HG02571 (cell line): ENCODE results near the gene ZNF764.
A peak's percentile ranks its signal among the peaks of the same experiment; 100 is the strongest.

Source experiments
- ATAC-seq: cut with Tn5 transposase; IDR thresholded peaks from one replicate; pipeline ENCODE4 v1.9.1; 2021; ENCODE audit warnings: mild to moderate bottlenecking, moderate library complexity; ENCODE audit not compliant: unreplicated experiment

Gene ZNF764

DNA sequence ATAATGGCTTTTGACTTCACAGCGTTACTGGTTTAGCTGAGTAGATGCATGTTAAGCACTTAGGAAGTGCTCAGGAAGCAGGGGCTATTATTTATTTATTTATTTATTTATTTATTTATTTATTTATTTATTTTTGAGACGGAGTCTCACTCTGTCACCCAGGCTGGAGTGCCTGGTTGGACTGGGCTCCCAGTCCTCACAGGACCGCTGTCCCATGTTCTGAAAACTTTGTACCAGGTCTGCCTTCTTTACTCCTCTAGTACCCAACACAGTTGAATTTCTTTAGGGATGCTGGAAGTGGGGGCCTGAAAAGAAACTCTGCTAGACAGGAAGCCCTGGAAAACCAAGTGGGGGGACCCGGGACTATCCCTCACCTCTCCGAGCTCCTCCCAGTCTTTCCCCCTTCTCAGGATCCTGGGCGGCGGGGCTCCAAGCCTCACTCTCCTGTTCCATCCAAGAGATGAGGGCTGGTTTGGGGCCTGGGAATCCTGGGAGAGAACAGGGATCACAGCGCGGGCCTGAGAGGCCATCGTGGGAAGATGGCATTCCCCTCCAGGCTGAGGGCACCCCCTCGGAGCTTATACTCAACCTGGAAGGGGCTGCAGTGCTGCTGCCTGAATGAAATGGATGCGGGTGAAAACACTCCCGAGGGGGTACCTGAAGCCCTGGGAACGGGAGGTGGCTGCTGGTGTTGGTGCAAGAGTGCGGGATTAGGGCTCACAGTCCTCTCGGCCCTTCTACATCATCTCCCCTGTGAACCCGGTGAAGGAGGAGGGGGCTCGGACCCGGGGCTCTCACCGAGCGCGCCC is 12.7 kb upstream of the ZNF764 start:
- ATAC-seq, result no peak

DNA sequence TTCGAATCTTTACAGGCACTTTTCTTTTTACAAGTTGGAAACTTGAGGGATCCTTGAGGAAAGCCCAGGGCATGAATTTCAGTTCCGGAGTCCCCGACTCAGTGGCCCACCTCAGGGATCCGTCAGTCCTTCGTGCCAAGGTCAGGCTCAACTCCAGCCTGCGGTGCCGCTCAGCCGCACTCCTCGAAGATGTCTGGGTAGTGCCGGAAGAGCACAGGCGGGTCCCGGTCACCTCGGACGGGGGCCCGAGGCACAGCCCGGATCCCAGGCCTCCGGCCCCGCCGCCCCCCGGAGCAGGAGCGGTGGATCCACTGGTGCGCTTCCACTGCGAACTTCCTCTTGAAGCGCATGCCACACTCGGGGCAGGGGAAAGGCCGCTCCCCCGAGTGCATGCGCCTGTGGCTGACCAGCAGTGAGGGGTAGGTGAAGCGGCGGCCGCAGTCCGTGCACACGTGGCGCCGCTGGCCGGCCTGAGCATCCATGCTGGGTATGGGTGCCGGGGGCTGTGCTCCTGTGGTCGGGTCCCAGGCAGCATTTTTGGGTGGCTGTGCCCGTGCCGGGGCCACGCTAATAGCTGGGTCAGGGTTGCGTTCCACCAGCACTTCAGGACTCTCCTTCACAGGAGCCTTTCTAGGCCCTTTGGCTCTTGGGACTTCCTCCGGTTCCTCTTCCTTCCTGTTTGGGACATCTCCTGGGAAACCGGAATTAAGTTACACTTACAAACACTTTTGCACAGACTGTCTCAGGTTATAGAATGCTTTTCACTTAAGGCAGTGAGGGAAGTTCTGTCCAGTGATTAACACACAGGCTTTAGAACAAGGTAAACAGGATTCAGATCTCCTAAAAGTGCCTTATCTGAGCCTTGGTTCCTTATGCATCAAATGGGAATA is 11.8 kb upstream of the ZNF764 start:
- no peak for ATAC-seq

DNA sequence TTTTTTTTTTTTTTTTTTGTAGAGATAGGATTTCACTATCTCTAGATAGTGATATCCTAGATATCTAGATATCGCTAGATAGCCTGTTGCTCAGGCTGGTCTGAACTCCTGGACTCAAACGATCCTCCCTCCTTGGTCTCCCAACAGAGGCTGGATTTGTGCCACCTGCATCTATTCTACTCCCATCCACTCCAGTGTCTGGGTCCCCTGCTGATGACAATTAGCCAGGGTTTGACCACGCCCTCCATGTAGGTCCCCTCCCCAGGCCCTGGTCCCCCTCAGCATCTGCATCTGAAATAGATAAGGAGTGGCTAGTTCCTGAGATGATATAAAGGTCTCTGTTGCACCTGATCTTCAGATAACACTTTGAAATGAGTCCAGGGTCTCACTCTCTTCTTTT is 11.1 kb upstream of the ZNF764 start:
- no peak for ATAC-seq

DNA sequence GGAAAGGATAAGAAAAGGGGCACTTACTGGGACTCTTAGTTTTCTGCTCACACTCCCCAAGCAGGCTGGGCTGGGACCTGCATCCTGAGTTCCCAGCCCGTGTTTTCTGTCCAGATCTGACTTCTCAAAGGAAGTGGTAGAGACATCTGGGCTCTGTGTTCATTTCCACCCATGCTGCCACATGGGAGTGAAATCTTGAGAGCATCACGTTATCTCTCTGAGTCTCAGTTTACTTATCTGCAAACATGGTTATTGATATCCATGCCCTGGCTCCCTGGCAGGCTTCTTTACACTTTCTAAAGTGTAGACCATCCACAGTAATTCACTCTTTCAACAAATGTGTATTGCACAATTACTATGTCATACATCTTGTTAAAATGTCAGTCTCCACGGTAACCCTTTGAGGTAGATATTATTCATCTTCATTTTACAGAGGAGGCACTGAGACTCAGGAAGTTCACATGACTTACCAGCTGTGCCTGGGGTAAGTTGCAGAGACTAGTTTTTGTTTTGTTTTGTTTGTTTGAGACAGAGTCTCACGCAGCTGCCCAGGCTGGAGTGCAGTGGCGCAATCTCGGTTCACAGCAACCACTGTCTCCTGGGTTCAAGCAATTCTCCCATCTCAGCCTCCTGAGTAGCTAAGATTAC is 9.9 kb upstream of the ZNF764 start:
- peak; percentile 30 for ATAC-seq

DNA sequence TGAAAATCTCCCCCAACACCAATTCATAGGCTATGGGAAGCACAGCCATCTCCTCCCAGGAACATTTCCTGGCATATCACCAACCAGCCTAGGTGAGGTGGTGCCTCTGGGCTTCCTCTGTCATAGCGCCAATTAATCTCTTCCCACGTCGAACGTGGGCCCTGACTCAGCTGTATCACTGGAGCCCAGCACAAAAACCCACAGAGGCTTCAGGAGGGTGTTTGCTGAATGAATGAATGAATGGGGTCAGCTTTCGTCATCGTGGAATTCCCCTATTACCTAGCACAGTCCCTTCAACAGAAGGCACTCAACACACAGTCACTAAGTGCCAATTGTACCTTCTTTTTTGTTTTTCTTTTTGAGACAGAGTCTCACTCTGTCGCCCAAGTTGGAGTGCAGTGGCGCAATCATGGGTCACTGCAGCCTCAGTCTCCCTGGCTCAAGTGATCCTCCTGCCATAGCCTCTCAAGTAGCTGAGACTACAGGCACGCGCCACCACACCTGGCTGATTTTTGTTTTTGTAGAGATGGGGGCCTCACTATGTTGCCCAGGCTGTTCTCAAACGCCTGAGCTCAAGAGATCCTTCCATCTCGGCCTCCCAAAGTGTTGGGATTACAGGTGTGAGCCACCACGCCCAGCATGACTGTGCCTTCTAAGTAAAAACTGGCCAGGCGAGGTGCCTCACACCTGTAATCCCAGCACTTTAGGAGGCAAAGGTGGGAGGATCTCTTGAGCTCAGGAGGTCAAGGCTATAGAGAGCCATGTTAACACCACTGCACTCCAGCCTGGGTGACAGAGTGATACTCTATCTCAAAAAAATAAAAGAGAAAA is 9.2 kb upstream of the ZNF764 start:
- no peak for ATAC-seq

DNA sequence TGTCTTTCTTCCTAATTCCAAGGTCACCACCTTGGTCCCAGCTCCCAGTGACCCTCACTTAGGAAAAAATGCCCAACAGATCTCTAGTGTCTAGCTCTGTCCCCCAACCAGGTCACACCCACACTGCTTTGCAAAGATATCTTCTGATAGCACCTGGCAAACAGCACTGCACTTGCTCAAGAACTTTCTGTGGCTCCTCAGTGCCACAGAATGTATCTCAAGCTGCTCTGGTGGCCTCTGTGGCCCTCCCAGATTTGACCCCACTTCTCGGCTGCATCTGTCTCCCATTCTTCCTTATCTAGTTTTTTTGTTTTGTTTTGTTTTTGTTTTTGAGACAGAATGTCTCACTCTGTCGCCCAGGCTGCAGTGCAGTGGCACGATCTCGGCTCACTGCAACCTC is 8.4 kb upstream of the ZNF764 start:
- ATAC-seq, result no peak

DNA sequence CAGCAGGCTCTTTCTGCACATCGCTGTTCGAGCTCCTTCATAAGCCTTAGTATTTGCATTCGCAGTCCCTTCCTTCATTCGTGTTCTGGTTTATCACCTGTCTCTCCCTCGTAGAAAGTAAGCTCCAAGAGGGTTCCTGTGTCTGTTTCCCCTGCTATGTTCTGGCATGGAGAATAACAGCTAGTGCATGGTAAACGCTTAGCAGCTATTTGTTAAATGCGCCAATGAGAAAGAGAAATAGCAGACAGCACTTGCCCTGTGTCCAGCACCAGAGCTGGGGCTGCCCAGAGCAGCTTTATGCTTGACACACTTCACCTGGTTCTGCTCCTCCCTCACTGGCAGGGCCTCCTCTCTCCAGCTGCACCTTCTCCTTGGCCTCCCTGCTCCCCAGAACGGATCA is 7.8 kb upstream of the ZNF764 start:
- ATAC-seq, result no peak

DNA sequence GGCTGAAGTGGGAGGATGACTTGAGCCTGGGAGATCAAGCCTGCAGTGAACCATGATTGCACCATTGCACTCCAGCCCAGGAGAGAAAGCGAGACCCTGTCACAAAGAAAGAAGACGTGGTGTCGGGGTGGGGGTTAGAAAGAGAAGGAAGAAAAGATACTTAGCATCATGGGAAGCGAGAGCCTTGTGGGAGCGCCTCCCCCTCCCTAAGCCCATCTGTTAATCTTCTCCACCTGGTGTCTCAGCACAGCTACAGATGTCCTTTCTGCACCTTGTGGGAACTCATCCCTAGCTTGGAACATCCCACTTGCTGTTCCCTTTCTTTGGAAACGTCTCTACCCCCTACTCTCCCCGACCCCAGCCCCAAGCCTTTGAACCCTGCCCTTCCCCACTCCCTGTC is 7.4 kb upstream of the ZNF764 start:
- ATAC-seq, result no peak

DNA sequence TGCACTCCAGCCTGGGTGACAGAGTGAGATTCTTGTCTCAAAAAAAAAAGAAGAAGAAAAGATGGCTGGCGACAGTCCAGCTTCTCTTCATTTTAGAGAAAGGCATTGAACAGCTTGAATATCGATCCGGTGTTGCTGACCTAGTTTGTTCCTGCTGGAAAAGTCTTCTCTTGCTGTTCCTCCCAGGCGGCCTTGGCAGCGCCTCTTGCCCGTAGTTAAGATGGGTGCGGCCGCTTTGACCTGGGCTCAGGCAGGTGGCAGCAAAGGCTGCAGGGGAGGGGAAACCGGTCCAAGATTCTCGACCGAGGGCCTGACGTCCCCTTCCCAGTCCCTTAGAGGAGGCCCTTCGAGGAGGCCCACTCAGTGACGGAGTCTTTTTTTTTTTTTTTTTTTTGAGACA is 3.8 kb upstream of the ZNF764 start:
- ATAC-seq, result no peak

DNA sequence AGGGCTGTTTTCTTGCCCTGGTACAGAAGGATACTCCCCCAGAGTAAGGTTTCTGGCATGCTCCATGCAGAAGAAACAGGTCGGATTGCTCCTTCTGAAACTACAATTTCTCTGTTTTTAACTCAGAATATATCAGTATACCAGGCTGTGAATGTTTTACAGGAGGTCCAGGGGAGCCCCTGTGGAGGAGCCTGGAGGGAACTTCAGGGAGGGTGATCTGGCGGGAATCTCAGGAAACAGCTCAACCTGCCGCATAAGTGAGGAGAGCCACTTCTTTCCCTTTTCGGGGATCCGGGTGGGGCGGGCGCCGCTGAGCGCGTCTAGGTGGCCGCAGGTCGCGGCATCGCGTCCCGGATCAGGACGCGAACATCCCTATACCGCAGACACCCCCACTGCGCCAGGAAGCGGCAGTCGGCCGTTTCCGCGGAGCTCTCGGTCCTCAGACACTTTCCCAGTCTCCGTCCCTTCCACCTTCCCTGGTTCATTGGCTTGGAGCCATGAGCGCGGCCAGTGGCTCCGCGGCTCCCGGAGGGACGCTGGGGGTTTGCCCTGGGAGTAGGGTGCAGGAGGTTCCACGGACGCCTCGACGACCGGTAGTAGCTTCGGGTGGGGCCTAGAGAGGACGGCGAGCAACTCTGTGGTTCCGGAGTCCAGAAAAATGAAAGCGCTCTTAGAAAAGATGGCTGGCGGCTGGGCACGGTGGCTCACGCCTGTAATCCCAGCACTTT is 3.1 kb upstream of the ZNF764 start:
- ATAC-seq, result no peak

DNA sequence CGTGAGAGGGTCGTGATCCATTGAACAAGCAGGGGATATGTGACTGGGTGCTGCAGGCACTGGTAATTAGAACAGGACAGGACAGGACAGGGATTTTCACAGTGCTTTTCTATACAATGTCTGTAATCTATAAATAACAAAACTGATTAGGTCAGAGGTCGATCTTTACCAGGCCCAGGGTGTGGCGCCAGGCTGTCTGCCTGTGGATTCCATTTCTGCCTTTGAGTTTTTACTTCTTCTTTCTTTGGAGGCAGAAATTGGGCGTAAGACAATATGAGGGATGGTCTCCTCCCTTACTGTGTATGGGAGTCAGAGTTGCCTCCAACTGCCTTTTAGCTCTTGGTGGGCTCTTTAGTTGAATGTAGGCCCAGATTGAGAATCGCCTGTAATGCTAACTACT is 1.5 kb upstream of the ZNF764 start:
- ATAC-seq, result no peak

DNA sequence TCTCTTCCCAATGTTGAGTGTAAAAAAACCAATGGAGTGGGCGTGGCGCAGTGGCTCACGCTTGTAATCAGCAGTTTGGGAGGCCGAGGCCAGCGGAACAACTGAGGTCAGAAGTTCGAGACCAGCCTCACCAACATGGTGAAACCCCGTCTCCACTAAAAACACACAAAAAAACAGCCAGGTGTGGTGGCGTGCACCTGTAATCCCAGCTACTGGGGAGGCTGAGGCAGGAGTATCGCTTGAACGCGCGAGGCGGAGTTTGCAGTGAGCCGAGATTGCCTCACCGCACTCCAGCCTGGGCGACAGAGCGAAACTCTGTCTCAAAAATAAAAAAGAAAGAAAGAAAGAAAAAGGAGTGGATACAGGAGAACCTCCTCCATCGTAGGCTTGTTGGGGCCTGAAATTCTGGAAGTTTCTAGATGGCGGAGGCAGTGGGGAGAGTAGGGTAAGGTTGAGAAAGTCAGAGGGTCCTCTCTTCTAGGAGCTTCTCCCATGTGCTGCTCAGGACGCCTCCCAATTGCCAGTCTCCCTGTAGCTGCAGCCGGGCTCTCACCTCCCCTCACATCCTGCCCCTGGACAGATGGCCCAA is 709 bp upstream of the ZNF764 start:
- no peak for ATAC-seq

DNA sequence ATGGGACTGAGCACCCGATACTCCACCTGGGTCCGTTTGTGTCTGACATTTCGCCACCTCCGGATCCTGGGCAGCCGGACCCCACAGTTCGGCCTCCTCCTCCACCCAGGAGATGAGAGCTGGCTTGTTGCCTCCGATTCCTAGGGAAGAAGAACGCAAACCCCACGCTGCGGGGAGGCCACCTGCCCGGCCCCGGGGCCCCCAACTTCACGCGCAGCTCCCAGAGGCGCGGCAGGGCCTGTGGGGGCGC is 542 bp downstream of the ZNF764 start:
- ATAC-seq, result peak; percentile 6

DNA sequence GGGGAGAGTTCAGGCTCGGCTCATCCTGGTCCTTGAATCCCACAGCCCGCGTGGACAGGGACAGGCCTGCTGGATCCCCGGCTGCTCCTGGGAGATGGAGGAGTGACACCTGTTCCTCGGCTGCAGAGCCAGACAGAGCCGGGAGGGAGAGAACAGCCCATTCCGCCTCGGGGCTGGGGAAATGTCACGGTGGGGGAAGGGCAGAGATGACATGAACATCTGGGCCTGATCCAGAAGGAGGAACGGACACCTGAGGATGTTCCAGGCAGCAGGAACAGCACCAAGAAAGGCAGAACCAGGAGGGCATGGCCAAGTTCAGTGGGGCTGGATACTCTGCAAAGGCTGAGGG is 2.1 kb downstream of the ZNF764 start:
- no peak for ATAC-seq

DNA sequence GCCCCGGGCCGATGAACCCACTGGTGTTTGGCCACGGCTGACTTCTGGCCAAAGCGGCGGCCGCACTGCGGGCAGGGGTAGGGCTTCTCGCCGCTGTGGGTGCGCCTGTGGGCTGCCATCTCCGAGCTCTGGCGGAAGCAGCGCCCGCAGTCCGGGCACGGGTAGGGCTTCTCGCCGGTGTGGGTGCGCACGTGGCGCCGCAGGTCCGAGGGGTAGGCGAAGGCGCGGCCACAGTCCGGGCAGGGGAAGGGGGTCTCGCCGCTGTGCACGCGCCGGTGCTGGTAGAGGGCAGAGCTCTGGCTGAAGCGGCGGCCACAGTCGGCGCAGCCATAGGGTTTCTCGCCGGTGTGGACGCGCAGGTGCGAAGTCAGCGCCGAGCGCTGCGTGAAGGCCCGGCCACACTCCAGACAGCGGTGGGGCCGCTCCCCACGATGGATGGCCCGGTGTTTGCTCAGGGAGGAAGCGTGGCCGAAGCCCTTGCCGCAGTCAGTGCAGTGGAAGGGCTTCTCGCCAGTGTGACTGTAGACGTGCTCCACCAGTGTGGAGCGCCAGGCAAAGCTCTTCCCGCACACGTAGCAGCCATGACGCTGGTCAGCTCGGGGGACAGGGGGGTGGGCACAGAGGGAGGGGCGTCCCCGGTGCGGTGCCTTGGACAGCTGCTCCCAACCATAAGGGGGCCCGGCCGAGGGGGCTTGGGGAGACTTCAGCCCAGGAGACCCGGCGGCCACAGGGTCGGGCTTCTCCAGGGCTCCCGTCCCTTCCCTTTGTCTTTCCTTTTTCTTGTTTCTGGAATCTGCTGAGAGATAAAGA is 2.7 kb downstream of the ZNF764 start:
- ATAC-seq, result no peak

DNA sequence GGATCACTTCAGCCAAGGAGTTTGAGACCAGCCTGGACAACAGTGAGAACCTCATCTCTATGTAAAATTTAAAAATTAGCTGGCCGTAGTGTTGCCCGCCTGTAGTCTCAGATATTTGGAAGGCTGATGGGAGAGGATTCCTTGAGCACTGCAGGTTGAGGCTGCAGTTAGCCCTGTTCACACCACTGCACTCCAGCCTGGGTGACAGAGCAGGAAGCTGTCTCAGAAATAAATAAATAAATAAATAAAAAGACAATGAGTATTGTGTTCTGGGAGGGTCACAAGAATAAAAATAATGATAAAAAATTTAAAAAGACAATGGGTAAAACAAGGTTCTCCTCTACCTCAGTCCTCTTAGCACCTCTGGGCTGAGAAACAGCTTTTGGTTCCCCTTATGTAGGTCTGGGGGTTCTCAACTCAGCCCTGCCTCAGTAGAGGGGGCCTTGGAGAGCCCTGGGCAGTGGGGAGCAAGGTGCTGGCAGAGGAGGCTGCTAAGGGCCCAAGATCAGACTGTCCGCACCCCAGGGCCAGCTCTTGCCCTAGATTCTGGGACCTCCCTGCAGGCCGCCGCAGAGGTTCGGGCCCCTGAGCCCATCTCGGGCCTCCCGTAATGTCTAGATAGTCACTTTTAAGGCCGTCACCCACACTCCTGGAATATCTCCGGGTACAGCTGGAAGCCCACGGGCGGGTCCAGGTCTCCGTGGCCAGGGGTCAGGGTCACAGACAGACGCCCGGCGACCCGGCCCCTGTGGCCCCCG is 3.4 kb downstream of the ZNF764 start:
- ATAC-seq, result no peak

DNA sequence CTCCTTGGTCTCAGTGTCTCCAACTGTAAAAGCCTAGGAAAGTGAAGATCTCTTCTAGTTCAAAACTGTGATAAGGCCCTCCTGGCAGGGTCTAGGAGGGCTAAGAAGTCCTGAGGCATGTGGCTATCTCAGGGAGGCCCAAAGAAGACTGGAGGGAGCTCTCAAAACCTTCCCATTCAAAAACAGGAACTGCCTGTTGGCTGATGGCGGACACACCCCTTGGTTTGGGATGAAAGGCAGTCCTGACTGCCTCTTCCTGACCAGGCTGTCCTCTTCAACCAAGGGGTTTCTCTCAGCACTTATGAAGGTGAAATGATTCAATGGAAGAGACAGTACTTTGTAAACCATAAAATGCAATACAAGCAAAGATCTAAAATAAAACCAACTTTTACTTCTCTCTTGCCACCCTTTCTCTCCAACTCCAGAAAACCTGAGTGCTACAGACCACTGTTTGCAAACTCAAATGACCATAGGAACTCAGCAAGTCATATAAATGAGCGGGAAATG is 4.7 kb downstream of the ZNF764 start:
- no peak for ATAC-seq

DNA sequence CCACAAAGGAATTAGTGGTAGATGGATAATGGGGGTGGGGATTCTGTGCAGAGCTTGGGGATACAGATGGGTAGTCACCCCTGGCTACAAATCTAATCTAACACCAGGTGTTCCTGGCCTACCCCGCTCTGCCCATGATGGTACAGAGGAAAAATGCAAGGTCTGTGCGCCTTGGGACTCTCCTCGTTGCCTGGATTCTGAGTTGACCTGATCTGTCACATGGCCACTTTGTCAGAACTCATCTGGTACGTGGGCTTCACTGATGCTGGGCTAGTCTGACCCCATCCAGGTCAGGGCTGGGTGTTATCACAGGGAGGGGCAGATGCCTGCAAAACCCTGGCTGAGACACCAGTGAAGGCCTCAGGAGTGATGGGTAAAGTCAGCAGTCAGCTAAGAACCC is 5.2 kb downstream of the ZNF764 start:
- ATAC-seq, result no peak
